Immature natural killer cell (primary cell): Measurements from ENCODE around the gene ISG20L2. TPM values are rescaled to one million over a fixed set of nuclear protein-coding genes. Genes with fewer than 3 reads are reported as not detected.
A peak's percentile ranks its signal among the peaks of the same experiment; 100 is the strongest.

Experiments
- DNase-seq, 3 donors: peaks; one replicate each; pipeline ENCODE4 v3.0.0; 2022; ENCODE audit warnings: mixed read lengths in 1 of 3
- H3K27ac Mint-ChIP-seq, 6 donors: one replicate each; pipeline ENCODE4 v1.8.0; 2020; ENCODE audit warnings: mixed read lengths in 6 of 6, mild to moderate bottlenecking in 5 of 6, inconsistent platforms in 4 of 6, moderate library complexity in 3 of 6
- H3K27me3 Mint-ChIP-seq, 3 donors: one replicate each; pipeline ENCODE4 v1.8.0; 2020 to 2021; ENCODE audit warnings: low read depth in 3 of 3, mild to moderate bottlenecking in 3 of 3, mixed read lengths in 3 of 3, moderate library complexity in 3 of 3, inconsistent platforms in 1 of 3
- H3K36me3 Mint-ChIP-seq, 3 donors: one replicate each; pipeline ENCODE4 v1.8.0; 2020; ENCODE audit warnings: mixed read lengths in 3 of 3, inconsistent platforms in 2 of 3, mild to moderate bottlenecking in 2 of 3
- H3K4me1 Mint-ChIP-seq, 2 donors: one replicate each; pipeline ENCODE4 v1.8.0; 2020; ENCODE audit warnings: inconsistent platforms in 2 of 2, mild to moderate bottlenecking in 2 of 2, mixed read lengths in 2 of 2, moderate library complexity in 1 of 2
- H3K4me3 Mint-ChIP-seq, 5 donors: one replicate each; pipeline ENCODE4 v1.8.0; 2020; ENCODE audit warnings: mild to moderate bottlenecking in 5 of 5, mixed read lengths in 5 of 5, inconsistent platforms in 3 of 5, moderate library complexity in 3 of 5
- H3K9me3 Mint-ChIP-seq, 6 donors: one replicate each; pipeline ENCODE4 v1.8.0; 2020; ENCODE audit warnings: mild to moderate bottlenecking in 6 of 6, mixed read lengths in 6 of 6, inconsistent platforms in 4 of 6, moderate library complexity in 3 of 6
- polyA plus RNA-seq, 3 donors: library from polyadenylated mRNA; unstranded; fragments of 300-500 nt; fragmentation: Illumina TruSeq; gene quantifications; one replicate each; pipeline ENCODE4 v1.2.3, GENCODE V29; 2021

Gene ISG20L2
- polyA plus RNA-seq, 3 donors from 2014 or later: 9.3 to 34.1 (median 15.8) TPM

DNA sequence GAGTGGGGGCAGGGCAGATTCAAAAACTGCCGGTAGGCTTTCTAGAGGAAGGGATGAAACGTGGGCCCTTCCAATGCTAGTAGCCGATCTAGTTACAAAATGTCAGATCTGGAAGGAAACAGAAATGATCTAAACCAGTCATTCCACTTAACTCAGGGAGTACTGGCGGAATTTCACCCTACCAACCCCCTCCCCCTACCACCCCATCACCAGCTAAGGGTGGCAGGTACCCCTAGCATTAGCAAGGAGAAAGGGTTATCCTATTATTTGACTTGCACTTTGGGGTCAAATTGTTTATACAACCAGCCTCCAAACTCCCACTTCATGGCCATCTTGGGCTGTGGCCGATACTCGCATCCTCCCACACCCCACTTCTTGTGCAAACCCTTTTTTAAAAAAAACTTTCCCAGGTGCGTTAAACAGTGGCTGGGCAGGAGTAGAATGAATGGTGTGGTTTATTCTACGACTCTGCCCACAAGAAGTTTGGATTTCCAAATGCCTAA is 13.0 kb upstream of the ISG20L2 start:
- H3K4me3 Mint-ChIP-seq: peak overlapping the region; percentile 95 to 97 (median 96)
- H3K4me1 Mint-ChIP-seq: peaks cover 35 to 38% of the 10 kb centered on the region in 2 donors
- peaks cover 3 to 7% (median 6%) of the 10 kb centered on the region in 3 donors for H3K36me3 Mint-ChIP-seq
- H3K27ac Mint-ChIP-seq: peak overlapping the region; percentile 87 to 99 (median 98)
- DNase-seq: no peak
- H3K9me3 Mint-ChIP-seq: peaks cover 0 to 2% (median 0%) of the 10 kb centered on the region in 6 donors
- H3K27me3 Mint-ChIP-seq: peaks cover 0 to 7% (median 2%) of the 10 kb centered on the region in 3 donors

DNA sequence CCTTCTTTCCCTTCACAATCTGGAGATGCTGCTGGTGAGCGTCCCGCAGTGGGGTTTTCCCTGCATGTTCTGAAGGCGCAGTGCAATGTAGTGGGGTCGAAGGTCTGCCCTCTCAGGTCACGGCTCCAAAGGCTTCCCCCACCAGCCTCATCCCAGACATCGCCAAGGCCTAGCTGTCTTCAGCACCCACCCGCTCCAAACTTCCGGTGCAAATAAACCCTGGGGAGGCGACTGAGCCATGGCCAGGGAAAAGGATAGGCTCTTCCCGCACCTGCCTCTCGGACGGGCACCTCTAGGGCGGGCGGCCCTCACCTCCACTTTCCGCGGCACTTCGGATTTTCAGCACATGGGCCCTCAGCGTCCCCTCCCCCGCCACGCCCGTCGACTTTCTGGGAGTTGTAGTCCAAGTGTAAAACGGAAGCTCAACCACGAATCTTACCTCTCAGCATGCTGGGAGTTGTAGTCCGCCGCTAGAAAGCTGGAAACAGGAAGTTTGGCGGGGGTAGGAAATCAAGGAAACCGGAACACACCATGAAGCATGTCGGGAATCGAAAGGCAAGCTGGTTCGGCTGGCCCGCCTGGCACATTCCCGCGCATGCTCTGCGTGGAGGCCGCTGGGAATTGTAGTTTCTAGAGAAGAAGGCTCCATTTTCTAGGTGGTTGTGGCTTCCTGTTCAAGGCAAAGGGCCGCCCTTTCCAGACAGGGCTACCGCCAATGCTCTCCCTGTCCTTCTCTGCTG is 12.3 kb upstream of the ISG20L2 start, which contains the start of gene MRPL24:
MRPL24 (minus strand) TSS at position 348 of the 740 bp plus-strand sequence. CDS start 2,384 bp downstream, outside the sequence.
- DNase-seq: peak; percentile 97 to 99 (median 98)
- Mint-ChIP-seq H3K4me1 (peaks cover 29 to 31% of the 10 kb centered on the region in 2 donors), H3K36me3 (peaks cover 3 to 7% (median 7%) of the 10 kb centered on the region in 3 donors), H3K27ac (peak within 1 kb of the TSS; percentile 87 to 99 (median 98)), H3K9me3 (peaks cover 0 to 2% (median 0%) of the 10 kb centered on the region in 6 donors), H3K27me3 (peaks cover 0 to 6% (median 0%) of the 10 kb centered on the region in 3 donors), H3K4me3 (peak within 1 kb of the TSS; percentile 95 to 97 (median 96))

DNA sequence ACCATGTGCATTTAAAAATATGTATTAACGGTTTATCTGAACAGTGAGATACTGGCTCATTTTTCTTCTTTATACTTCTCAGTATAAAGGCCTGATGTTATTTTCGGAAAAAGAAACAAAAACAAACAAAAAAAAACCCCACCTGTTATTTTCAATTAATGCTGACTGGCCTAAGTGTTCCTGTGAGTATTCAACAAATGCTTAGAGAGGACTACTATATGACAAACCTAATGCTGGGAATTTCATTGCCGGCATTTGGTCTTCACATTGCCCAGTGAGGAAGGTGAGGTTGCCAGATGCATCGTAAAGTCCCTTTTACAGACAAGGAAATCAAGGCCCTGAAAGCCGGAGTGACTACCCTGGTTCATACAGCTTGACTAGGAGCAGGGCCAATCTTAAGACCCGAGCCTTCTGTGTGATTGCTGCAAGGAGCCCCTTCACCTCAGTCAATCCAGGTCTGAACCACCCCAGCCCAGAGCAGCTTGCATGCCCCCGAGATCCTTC is 11.7 kb upstream of the ISG20L2 start:
- Mint-ChIP-seq H3K27ac (peak overlapping the region; percentile 87 to 99 (median 98)), H3K9me3 (peaks cover 0 to 2% (median 0%) of the 10 kb centered on the region in 6 donors), H3K27me3 (peaks cover 0 to 8% (median 0%) of the 10 kb centered on the region in 3 donors), H3K36me3 (peaks cover 3 to 12% (median 3%) of the 10 kb centered on the region in 3 donors), H3K4me1 (peaks cover 22 to 25% of the 10 kb centered on the region in 2 donors), H3K4me3 (peak overlapping the region; percentile 95 to 97 (median 96))
- DNase-seq: no peak

DNA sequence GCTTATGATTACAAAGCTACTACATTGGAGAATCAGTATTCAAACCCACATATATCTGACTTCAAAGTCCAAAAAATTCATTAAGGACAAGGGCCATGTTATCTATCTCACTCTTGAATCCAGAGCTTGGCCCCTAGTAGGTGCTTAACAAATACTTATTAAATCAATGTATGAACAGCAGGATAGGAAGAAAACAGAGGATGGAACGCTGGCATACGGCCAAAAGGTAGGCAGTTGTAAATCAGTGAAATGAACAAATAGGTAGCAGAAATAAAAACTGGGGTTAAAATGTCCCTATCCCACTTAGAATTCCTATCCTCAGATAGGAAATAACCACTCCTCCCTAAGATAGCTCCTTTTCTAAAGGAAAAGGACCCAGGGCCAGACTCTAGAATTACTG is 10.3 kb upstream of the ISG20L2 start:
- H3K4me1 Mint-ChIP-seq: peaks cover 21 to 22% of the 10 kb centered on the region in 2 donors
- H3K27ac Mint-ChIP-seq: peak overlapping the region in 5 of 6 donors; percentile 6 to 78 (median 71)
- DNase-seq: no peak
- peak overlapping the region in 4 of 5 donors; percentile 4 to 42 (median 39) for H3K4me3 Mint-ChIP-seq
- peaks cover 0 to 8% (median 0%) of the 10 kb centered on the region in 3 donors for H3K27me3 Mint-ChIP-seq
- H3K36me3 Mint-ChIP-seq: peaks cover 3 to 9% (median 3%) of the 10 kb centered on the region in 3 donors
- peaks cover 0 to 2% (median 0%) of the 10 kb centered on the region in 6 donors for H3K9me3 Mint-ChIP-seq

DNA sequence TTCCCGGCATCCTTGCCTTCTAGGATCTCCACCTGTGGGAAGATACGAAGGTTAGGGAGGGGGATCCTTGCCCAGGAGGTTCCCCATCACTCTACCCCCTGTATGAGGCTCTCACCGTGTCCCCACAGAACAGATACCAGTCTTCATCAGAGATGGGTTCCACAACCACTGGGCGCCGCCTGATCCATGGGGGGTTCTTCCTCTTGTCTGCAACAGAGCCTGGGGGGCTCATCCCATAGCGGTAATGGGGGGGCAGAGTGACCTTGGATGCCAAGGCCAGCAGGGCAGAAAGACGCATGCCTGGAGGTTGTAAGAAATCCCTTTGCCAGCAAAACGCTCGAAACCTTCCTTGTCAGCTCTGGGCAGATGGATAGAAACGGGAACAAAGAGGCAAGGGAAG is 9.8 kb upstream of the ISG20L2 start:
- H3K4me1 Mint-ChIP-seq: peaks cover 21 to 22% of the 10 kb centered on the region in 2 donors
- peaks cover 0 to 2% (median 0%) of the 10 kb centered on the region in 6 donors for H3K9me3 Mint-ChIP-seq
- peak overlapping the region in 2 of 6 donors; percentile 6 to 63 for H3K27ac Mint-ChIP-seq
- peaks cover 3 to 9% (median 3%) of the 10 kb centered on the region in 3 donors for H3K36me3 Mint-ChIP-seq
- H3K27me3 Mint-ChIP-seq: peaks cover 0 to 8% (median 0%) of the 10 kb centered on the region in 3 donors
- H3K4me3 Mint-ChIP-seq: peak overlapping the region in 1 of 5 donors; percentile 6
- DNase-seq: no peak

DNA sequence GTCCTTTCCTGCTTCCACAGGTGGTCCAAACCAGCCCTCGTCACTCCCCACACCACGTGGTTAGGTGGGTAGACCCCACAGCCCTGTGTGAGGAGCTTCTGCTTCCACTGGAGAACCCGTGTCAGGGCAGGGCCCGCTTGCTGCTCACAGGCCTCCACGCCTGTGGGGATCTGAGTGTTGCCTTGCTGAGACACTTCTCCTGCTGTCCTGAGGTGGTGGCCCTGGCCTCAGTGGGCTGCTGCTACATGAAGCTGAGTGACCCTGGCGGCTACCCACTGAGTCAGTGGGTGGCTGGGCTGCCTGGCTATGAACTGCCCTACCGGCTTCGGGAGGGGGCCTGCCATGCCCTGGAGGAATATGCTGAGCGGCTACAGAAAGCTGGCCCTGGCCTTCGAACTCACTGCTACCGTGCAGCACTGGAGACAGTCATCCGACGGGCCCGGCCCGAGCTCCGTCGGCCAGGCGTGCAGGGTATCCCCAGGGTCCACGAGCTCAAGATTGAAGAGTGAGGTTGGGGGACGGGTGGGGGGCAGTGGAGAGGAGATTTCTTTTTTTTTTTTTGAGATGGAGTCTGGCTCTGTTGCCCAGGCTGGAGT is 5.5 kb upstream of the ISG20L2 start:
- peak overlapping the region in 1 of 6 donors; percentile 45 for H3K27ac Mint-ChIP-seq
- H3K4me1 Mint-ChIP-seq: peaks cover 10 to 12% of the 10 kb centered on the region in 2 donors
- peaks cover 0 to 11% (median 4%) of the 10 kb centered on the region in 3 donors for H3K36me3 Mint-ChIP-seq
- H3K27me3 Mint-ChIP-seq: peaks cover under 1 to 10% (median 6%) of the 10 kb centered on the region in 3 donors
- DNase-seq: no peak
- H3K4me3 Mint-ChIP-seq: no peak overlapping the region
- peaks cover 0 to 2% (median 0%) of the 10 kb centered on the region in 6 donors for H3K9me3 Mint-ChIP-seq

DNA sequence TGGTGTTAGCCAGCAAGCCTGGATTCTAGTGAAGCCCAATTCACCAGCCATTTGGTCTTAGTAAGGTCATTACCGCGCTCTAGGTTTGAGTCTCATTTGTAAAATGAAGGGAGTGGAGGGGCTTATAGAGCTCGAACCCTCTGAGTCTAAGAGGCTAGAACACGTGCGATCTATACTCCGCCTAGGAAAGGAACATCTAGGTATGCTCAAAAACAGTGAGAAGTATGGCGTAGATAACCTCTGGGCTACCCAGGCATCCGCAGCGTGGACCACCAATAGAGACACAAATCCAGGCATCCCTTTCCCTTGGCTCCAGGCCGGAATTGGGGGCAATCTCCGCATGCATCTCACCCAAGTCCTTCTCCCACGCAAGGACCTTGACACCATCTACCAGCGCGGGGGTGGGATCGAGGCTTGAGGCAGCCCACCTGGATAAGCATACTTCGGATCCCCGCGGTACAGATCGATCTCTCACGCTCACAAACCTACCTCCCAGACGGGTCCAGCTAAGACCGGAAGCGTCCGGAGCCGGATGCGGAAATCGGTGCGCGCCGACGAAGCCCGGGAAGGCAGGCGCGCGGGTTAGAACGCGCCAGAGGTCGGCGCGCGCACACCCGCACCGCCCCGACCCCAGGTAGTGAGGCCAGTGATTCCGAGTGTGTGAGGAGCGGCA is 504 bp downstream of the ISG20L2 start, which contains the start of gene METTL25B:
METTL25B (plus strand) TSS at position 544 of the 673 bp plus-strand sequence. CDS start 636 bp downstream, outside the sequence.
- Mint-ChIP-seq H3K27ac (peak within 1 kb of the TSS in 2 of 6 donors; percentile 96 to 100), H3K4me1 (peaks cover 12 to 35% of the 10 kb centered on the region in 2 donors), H3K4me3 (no peak within 1 kb of the TSS), H3K9me3 (no peaks in the 10 kb centered on the region), H3K27me3 (peaks cover 10 to 27% (median 16%) of the 10 kb centered on the region in 3 donors), H3K36me3 (peaks cover 4 to 17% (median 14%) of the 10 kb centered on the region in 3 donors)
- no peak for DNase-seq

DNA sequence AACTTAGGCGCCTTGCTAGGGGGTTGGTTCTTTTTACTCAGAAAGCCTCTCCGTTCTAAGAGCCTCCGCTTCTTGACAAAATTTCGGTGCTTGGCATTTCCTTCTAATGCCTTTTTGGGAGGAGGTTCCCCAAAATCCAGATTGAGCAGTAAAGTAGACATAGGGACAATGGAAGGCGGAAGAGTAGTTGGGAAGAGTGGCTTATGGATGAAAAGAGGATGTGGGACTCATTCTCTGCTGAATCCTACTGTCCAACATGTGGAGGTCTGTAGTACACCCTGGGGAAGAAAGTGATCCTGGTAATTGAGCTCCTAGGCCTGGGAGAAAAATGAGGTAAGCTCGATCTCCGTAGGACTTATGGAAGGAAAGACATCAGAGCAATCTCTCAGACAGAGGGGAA is 1.1 kb downstream of the ISG20L2 start:
- H3K27ac Mint-ChIP-seq: peak overlapping the region in 2 of 6 donors; percentile 96 to 100
- peaks cover 0 to 14% (median 14%) of the 10 kb centered on the region in 3 donors for H3K36me3 Mint-ChIP-seq
- peaks cover 12 to 24% (median 16%) of the 10 kb centered on the region in 3 donors for H3K27me3 Mint-ChIP-seq
- H3K4me3 Mint-ChIP-seq: no peak overlapping the region
- peaks cover 12 to 35% of the 10 kb centered on the region in 2 donors for H3K4me1 Mint-ChIP-seq
- no peaks in the 10 kb centered on the region for H3K9me3 Mint-ChIP-seq
- DNase-seq: no peak

DNA sequence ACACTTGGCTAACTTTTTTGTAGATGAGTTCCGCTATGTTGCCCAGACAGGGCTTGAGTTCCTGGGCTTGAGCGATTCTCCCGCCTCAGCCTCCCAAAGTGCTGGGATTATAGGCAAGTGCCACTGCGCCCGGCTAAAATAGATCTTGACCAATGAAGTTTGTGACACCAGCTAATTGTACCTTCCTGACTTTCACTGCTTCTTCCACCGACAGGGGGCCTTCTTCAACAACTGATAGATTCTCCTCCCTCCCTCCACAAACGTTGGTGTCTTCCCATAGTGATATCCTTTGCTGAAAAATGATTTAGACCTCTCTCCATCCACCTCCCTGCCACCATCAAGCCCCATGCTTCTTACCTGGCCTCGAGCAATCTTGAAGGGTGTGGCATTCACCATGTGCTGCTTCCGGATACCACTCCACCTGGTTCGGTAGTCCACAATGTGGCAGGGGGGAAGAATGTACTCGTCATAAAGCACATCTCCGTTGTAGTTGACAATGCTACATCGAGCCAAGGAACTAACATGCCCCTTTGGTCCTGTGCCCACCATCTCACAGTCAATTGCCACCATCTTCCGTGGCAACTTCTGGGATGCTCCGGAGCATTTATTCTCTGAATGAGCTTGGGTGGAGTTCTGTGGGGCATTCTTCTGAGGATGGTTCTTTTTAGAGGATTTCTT is 1.9 kb downstream of the ISG20L2 start:
- no peak overlapping the region for H3K27ac Mint-ChIP-seq

DNA sequence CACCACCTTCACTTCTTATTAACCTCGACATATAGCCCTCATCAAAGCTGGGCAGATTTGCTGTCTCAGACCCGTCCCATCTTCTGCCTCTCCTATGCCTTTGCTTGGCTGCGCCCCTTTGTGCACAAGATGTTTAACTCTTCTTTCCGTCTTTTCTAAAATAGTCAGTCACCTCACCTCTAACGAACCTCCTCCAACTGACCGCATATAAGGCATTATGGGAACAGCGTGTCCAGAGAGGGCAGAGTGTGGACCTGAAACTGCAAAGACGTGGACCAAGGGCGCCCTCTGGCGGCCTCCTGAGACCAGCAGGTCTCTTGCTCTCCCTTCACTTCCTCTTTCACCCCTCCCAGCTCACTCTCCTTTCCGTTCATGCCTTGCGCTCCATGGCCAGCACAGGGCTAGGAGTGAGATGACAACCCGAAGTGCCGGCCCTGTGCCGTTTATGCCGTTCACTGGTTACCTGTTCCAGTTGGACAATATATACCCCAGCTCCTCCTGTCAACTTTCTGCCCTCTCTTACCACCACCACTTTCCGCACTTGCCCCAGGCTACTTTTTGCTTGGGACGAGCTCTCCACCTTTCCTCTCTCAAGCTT is 2.8 kb downstream of the ISG20L2 start:
- H3K27ac Mint-ChIP-seq: no peak overlapping the region
- H3K4me1 Mint-ChIP-seq: peaks cover 12 to 35% of the 10 kb centered on the region in 2 donors
- no peak overlapping the region for H3K4me3 Mint-ChIP-seq
- no peaks in the 10 kb centered on the region for H3K9me3 Mint-ChIP-seq
- H3K27me3 Mint-ChIP-seq: peaks cover 12 to 24% (median 16%) of the 10 kb centered on the region in 3 donors
- DNase-seq: peak; percentile 76 to 79 (median 77)
- peaks cover 3 to 17% (median 14%) of the 10 kb centered on the region in 3 donors for H3K36me3 Mint-ChIP-seq

More for the DNA sequence above, 1.9 kb downstream of the ISG20L2 start:
- Mint-ChIP-seq H3K27me3 (peaks cover 12 to 24% (median 16%) of the 10 kb centered on the region in 3 donors), H3K9me3 (no peaks in the 10 kb centered on the region), H3K4me1 (peaks cover 12 to 35% of the 10 kb centered on the region in 2 donors), H3K36me3 (peaks cover 0 to 14% (median 14%) of the 10 kb centered on the region in 3 donors), H3K4me3 (no peak overlapping the region)
- peak in 2 of 3 donors; percentile 28 to 42 for DNase-seq

DNA sequence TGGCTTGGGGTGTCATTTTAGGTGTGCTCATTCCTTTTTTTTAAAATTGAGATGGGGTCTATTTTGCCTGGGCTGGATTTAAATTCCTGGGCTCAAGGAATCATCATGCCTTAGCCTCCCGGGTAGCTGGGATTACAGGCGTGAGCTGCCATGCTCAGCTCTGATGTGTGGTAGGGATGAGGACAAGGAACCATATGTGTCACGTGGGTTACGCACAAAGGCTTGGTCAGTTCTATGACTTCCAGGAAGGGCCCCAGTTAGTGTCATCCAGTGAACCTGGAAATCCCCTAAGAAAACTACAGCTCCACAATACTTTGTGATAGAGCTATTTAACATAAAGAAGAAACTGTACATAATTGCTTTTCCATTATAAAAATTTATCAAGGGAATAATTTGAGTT is 7.0 kb downstream of the ISG20L2 start:
- peaks cover 7 to 22% (median 18%) of the 10 kb centered on the region in 3 donors for H3K36me3 Mint-ChIP-seq
- H3K27me3 Mint-ChIP-seq: peaks cover 0 to 3% (median 2%) of the 10 kb centered on the region in 3 donors
- H3K27ac Mint-ChIP-seq: no peak overlapping the region
- no peak for DNase-seq
- no peaks in the 10 kb centered on the region for H3K9me3 Mint-ChIP-seq
- peaks cover 3 to 16% of the 10 kb centered on the region in 2 donors for H3K4me1 Mint-ChIP-seq
- no peak overlapping the region for H3K4me3 Mint-ChIP-seq

DNA sequence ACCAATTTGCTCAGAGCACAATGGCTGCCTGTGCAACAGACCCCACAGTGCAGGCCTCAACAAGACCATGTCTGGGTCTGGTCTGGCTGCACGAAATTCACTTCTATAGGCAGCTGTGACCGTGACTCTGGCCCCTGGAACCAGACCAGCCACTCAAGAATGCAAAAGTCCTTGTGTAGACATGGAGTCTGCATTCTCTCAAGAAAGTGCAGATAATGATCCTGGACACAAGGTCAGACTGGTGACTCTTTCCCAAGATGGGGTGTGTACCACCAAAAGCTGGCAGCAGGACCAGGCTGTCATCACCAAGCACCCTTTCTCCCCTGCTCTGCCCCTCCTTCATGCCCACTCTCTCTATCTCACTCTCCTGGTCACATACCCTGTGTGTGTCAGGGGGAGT is 7.4 kb downstream of the ISG20L2 start:
- Mint-ChIP-seq H3K4me3 (no peak overlapping the region), H3K4me1 (peaks cover 3 to 16% of the 10 kb centered on the region in 2 donors), H3K36me3 (peaks cover 7 to 22% (median 18%) of the 10 kb centered on the region in 3 donors), H3K27me3 (peaks cover 0 to 3% (median 2%) of the 10 kb centered on the region in 3 donors), H3K9me3 (peaks cover 0 to 3% (median 0%) of the 10 kb centered on the region in 6 donors), H3K27ac (no peak overlapping the region)
- no peak for DNase-seq
